ENCODE results near the gene CCM2.

DNA sequence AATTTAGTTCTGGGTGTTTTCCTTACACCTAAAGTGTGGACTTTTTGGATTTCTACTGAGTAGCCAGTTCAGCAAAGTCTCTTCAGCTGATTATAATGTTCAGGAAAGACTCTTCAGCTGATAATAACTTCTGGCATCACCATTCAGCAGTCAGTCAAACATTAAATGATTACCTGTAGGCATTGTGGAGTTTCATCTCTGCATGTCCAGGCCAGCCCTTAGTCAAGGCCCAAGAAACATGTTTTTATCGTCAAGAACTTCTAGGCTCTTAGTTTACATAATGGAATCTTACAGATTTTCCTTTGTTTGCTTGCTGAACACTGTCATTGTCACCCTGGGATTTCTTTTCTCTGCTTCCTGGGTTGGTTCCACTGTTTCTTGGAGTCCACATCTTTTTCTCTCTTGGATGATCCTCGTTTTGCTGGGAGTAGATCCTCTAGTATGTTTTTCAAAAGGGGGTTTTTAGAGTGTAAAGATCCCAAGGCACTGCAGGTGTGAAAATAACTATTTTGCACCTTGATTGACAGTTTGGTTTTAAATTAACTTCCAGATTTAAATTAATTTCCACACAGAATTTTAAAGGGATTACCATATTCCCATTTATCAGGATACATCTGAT, 24.2 kb downstream of the CCM2 start:
- no peak for TF ChIP-seq EZH2phosphoT487 (IDR thresholded peaks at IDR 0.05; ENCODE audit: unreplicated experiment)
- TF ChIP-seq, protein P1, sequence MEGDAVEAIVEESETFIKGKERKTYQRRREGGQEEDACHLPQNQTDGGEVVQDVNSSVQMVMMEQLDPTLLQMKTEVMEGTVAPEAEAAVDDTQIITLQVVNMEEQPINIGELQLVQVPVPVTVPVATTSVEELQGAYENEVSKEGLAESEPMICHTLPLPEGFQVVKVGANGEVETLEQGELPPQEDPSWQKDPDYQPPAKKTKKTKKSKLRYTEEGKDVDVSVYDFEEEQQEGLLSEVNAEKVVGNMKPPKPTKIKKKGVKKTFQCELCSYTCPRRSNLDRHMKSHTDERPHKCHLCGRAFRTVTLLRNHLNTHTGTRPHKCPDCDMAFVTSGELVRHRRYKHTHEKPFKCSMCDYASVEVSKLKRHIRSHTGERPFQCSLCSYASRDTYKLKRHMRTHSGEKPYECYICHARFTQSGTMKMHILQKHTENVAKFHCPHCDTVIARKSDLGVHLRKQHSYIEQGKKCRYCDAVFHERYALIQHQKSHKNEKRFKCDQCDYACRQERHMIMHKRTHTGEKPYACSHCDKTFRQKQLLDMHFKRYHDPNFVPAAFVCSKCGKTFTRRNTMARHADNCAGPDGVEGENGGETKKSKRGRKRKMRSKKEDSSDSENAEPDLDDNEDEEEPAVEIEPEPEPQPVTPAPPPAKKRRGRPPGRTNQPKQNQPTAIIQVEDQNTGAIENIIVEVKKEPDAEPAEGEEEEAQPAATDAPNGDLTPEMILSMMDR (conservative IDR thresholded peaks at IDR 0.05; ENCODE audit: low read depth in 2 of 2), result no peak
- TF ChIP-seq, protein P2, sequence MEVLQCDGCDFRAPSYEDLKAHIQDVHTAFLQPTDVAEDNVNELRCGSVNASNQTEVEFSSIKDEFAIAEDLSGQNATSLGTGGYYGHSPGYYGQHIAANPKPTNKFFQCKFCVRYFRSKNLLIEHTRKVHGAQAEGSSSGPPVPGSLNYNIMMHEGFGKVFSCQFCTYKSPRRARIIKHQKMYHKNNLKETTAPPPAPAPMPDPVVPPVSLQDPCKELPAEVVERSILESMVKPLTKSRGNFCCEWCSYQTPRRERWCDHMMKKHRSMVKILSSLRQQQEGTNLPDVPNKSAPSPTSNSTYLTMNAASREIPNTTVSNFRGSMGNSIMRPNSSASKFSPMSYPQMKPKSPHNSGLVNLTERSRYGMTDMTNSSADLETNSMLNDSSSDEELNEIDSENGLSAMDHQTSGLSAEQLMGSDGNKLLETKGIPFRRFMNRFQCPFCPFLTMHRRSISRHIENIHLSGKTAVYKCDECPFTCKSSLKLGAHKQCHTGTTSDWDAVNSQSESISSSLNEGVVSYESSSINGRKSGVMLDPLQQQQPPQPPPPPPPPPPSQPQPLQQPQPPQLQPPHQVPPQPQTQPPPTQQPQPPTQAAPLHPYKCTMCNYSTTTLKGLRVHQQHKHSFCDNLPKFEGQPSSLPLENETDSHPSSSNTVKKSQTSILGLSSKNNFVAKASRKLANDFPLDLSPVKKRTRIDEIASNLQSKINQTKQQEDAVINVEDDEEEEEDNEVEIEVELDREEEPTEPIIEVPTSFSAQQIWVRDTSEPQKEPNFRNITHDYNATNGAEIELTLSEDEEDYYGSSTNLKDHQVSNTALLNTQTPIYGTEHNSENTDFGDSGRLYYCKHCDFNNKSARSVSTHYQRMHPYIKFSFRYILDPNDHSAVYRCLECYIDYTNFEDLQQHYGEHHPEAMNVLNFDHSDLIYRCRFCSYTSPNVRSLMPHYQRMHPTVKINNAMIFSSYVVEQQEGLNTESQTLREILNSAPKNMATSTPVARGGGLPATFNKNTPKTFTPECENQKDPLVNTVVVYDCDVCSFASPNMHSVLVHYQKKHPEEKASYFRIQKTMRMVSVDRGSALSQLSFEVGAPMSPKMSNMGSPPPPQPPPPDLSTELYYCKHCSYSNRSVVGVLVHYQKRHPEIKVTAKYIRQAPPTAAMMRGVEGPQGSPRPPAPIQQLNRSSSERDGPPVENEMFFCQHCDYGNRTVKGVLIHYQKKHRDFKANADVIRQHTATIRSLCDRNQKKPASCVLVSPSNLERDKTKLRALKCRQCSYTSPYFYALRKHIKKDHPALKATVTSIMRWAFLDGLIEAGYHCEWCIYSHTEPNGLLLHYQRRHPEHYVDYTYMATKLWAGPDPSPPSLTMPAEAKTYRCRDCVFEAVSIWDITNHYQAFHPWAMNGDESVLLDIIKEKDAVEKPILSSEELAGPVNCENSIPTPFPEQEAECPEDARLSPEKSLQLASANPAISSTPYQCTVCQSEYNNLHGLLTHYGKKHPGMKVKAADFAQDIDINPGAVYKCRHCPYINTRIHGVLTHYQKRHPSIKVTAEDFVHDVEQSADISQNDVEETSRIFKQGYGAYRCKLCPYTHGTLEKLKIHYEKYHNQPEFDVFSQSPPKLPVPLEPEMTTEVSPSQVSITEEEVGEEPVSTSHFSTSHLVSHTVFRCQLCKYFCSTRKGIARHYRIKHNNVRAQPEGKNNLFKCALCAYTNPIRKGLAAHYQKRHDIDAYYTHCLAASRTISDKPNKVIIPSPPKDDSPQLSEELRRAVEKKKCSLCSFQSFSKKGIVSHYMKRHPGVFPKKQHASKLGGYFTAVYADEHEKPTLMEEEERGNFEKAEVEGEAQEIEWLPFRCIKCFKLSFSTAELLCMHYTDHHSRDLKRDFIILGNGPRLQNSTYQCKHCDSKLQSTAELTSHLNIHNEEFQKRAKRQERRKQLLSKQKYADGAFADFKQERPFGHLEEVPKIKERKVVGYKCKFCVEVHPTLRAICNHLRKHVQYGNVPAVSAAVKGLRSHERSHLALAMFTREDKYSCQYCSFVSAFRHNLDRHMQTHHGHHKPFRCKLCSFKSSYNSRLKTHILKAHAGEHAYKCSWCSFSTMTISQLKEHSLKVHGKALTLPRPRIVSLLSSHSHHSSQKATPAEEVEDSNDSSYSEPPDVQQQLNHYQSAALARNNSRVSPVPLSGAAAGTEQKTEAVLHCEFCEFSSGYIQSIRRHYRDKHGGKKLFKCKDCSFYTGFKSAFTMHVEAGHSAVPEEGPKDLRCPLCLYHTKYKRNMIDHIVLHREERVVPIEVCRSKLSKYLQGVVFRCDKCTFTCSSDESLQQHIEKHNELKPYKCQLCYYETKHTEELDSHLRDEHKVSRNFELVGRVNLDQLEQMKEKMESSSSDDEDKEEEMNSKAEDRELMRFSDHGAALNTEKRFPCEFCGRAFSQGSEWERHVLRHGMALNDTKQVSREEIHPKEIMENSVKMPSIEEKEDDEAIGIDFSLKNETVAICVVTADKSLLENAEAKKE (CRISPR knock-in tag; IDR thresholded peaks at IDR 0.05), result no peak
- no peak for TF ChIP-seq POLR2AphosphoS5 (IDR thresholded peaks at IDR 0.05; ENCODE audit: low read depth)
- TF ChIP-seq, protein P3, sequence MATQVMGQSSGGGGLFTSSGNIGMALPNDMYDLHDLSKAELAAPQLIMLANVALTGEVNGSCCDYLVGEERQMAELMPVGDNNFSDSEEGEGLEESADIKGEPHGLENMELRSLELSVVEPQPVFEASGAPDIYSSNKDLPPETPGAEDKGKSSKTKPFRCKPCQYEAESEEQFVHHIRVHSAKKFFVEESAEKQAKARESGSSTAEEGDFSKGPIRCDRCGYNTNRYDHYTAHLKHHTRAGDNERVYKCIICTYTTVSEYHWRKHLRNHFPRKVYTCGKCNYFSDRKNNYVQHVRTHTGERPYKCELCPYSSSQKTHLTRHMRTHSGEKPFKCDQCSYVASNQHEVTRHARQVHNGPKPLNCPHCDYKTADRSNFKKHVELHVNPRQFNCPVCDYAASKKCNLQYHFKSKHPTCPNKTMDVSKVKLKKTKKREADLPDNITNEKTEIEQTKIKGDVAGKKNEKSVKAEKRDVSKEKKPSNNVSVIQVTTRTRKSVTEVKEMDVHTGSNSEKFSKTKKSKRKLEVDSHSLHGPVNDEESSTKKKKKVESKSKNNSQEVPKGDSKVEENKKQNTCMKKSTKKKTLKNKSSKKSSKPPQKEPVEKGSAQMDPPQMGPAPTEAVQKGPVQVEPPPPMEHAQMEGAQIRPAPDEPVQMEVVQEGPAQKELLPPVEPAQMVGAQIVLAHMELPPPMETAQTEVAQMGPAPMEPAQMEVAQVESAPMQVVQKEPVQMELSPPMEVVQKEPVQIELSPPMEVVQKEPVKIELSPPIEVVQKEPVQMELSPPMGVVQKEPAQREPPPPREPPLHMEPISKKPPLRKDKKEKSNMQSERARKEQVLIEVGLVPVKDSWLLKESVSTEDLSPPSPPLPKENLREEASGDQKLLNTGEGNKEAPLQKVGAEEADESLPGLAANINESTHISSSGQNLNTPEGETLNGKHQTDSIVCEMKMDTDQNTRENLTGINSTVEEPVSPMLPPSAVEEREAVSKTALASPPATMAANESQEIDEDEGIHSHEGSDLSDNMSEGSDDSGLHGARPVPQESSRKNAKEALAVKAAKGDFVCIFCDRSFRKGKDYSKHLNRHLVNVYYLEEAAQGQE (IDR thresholded peaks at IDR 0.05; ENCODE audit: unreplicated experiment), result no peak
- no peak for TF ChIP-seq EZH2 (IDR thresholded peaks at IDR 0.05; ENCODE audit: low read depth, unreplicated experiment)
- no peak for TF ChIP-seq JUNB (IDR thresholded peaks at IDR 0.05; ENCODE audit: unreplicated experiment)

Measured in GM23338 (cell line).